GM18508 (cell line): ENCODE results near the gene GAGE1.
A peak's percentile ranks its signal among the peaks of the same experiment; 100 is the strongest.
"Not testable (repeated sequence)": the region's sequence is repeated elsewhere in the genome, so short reads cannot be mapped to it uniquely, and the experiment has no call there.

Source experiments
- ATAC-seq: cut with Tn5 transposase; IDR thresholded peaks from one replicate; pipeline ENCODE4 v1.9.1; 2021; ENCODE audit warnings: moderate number of reproducible peaks; ENCODE audit not compliant: insufficient read depth, unreplicated experiment

The GAGE1 gene

GRCh38 chrX:49598720-49599119 lies at the start of gene GAGE1:
TSS of gene GAGE1 (plus strand) at chrX:49599020. CDS start at chrX:49600175, 1,155 bp downstream.
- not testable (repeated sequence) for ATAC-seq

- ATAC-seq: not testable (repeated sequence)
These were observed 47.8 kb upstream of the GAGE1 start, which contains the start of gene GAGE12E for GRCh38 chrX:49550989-49551388. TSS of gene GAGE12E (plus strand) at chrX:49551289. CDS start at chrX:49552444, 1,155 bp downstream.

- not testable (repeated sequence) for ATAC-seq
These were observed 38.3 kb upstream of the GAGE1 start, which contains the start of gene GAGE12F for GRCh38 chrX:49560542-49560941. TSS of gene GAGE12F (plus strand) at chrX:49560842. CDS start at chrX:49561997, 1,155 bp downstream.

- not testable (repeated sequence) for ATAC-seq
These were observed 30.1 kb upstream of the GAGE1 start for GRCh38 chrX:49568728-49569127.

- not testable (repeated sequence) for ATAC-seq
These were observed 29.7 kb upstream of the GAGE1 start for GRCh38 chrX:49569152-49569551.

- not testable (repeated sequence) for ATAC-seq
These were observed 28.7 kb upstream of the GAGE1 start, which contains the start of gene GAGE12G for GRCh38 chrX:49570100-49570499. TSS of gene GAGE12G (plus strand) at chrX:49570400. CDS start at chrX:49571555, 1,155 bp downstream.

GRCh38 chrX:49579649-49580048 lies 19.2 kb upstream of the GAGE1 start, which contains the start of gene GAGE12H:
TSS of gene GAGE12H (plus strand) at chrX:49579949. CDS start at chrX:49581104, 1,155 bp downstream.
- ATAC-seq: not testable (repeated sequence)

- ATAC-seq: not testable (repeated sequence)
These were observed 9.6 kb upstream of the GAGE1 start, which contains the start of gene GAGE2A for GRCh38 chrX:49589196-49589595. TSS of gene GAGE2A (plus strand) at chrX:49589496. CDS start at chrX:49590651, 1,155 bp downstream.

GRCh38 chrX:49589769-49590478 lies 8.9 kb upstream of the GAGE1 start:
- ATAC-seq: not testable (repeated sequence)

GRCh38 chrX:49590488-49590887 lies 8.3 kb upstream of the GAGE1 start:
- ATAC-seq: not testable (repeated sequence)

GRCh38 chrX:49610718-49611310 lies 12.0 kb downstream of the GAGE1 start:
- no peak for ATAC-seq

GRCh38 chrX:49618574-49618973 lies 19.8 kb downstream of the GAGE1 start:
- no peak for ATAC-seq

- no peak for ATAC-seq
These were observed 28.4 kb downstream of the GAGE1 start for GRCh38 chrX:49627086-49627777.

- no peak for ATAC-seq
These were observed 46.3 kb downstream of the GAGE1 start for GRCh38 chrX:49644991-49645637.

- ATAC-seq: peak; percentile 85
These were observed 57.7 kb downstream of the GAGE1 start for GRCh38 chrX:49656533-49656932.
